T-cell (primary cell): Measurements from ENCODE around the gene BTG2. TPM values are rescaled to one million over a fixed set of nuclear protein-coding genes. Genes with fewer than 3 reads are reported as not detected.

ENCODE experiments used
- ATAC-seq, 4 experiments: fragments of 200-7000 bp in 3 of 4; fragments of 150-1000 bp in 1 of 4; cut with Tn5 transposase; replicated peaks in 1 of 4; 1 replicate in 3 of 4; 2 replicates in 1 of 4; pipeline ENCODE4 v1.10.0; 2021; ENCODE audit warnings: moderate library complexity in 3 of 4, mild to moderate bottlenecking in 2 of 4, moderate number of reproducible peaks in 1 of 4
- CTCF ChIA-PET, 2 donors: fragments of 300-600 bp; sonication (Branson Sonifier 250); formaldehyde crosslinking; loops; one replicate each; lab custom pipeline; 2022; ENCODE audit warnings: antibody characterized with exemption in 2 of 2; lab: Charles Lee
- POLR2A ChIA-PET, 2 donors: fragments of 300-600 bp; sonication (Branson Sonifier 250); formaldehyde crosslinking; loops; one replicate each; lab custom pipeline; 2022; ENCODE audit warnings: antibody characterized with exemption in 2 of 2; lab: Charles Lee
- DNase-seq, 35 experiments: peaks; one replicate each; pipeline versions ENCODE4 v3.0.0 to v3.0.0-alpha.2; 2013 to 2023
- H3K27ac ChIP-seq: one replicate; pipeline ENCODE4 v1.5.1; 2013; ENCODE audit warnings: low read length
- H3K27me3 ChIP-seq, 2 experiments: replicated peaks in 1 of 2; 1 replicate in 1 of 2; 2 replicates in 1 of 2; pipeline versions ENCODE4 v1.6.1 to v1.7.0; 2013; ENCODE audit warnings: low read length in 1 of 2, mixed read lengths in 1 of 2; ENCODE audit not compliant: control insufficient read depth in 2 of 2, insufficient read depth in 2 of 2; ENCODE audit errors: extremely low read depth in 1 of 2
- H3K36me3 ChIP-seq, 2 donors: 1 replicate in 1 of 2; 2 replicates in 1 of 2; pipeline versions ENCODE4 v1.6.1 to v1.7.0; 2013; ENCODE audit warnings: low read length in 1 of 2; ENCODE audit not compliant: control insufficient read depth in 2 of 2, insufficient read depth in 1 of 2; ENCODE audit errors: extremely low read depth in 1 of 2
- H3K4me1 ChIP-seq, 2 experiments: 1 replicate in 1 of 2; 2 replicates in 1 of 2; pipeline versions ENCODE4 v1.6.1 to v1.7.0; 2013; ENCODE audit warnings: low read length in 2 of 2, mixed read lengths in 1 of 2; ENCODE audit not compliant: insufficient read depth in 2 of 2, control insufficient read depth in 1 of 2; ENCODE audit errors: extremely low read depth in 1 of 2
- H3K4me3 ChIP-seq, 2 donors: 1 replicate in 1 of 2; 2 replicates in 1 of 2; pipeline versions ENCODE4 v1.5.1 to v1.7.0; 2013; ENCODE audit warnings: mild to moderate bottlenecking in 2 of 2, low read length in 1 of 2, moderate library complexity in 1 of 2; ENCODE audit not compliant: control insufficient read depth in 1 of 2; ENCODE audit errors: extremely low read depth in 1 of 2
- H3K9me3 ChIP-seq: 2 replicates; pipeline ENCODE4 v1.7.0; 2013
- H3K27ac Mint-ChIP-seq, 2 donors: one replicate each; pipeline ENCODE4 v1.8.0; 2020 to 2021; ENCODE audit warnings: mild to moderate bottlenecking in 2 of 2, mixed read lengths in 2 of 2
- H3K27me3 Mint-ChIP-seq, 2 donors: one replicate each; pipeline ENCODE4 v1.8.0; 2021 to 2022; ENCODE audit warnings: mixed read lengths in 2 of 2
- H3K36me3 Mint-ChIP-seq: one replicate; pipeline ENCODE4 v1.8.0; 2021; ENCODE audit warnings: mixed read lengths
- H3K4me1 Mint-ChIP-seq, 3 donors: one replicate each; pipeline ENCODE4 v1.8.0; 2020 to 2022; ENCODE audit warnings: mixed read lengths in 3 of 3, mild to moderate bottlenecking in 1 of 3
- H3K4me3 Mint-ChIP-seq, 3 donors: one replicate each; pipeline ENCODE4 v1.8.0; 2020 to 2022; ENCODE audit warnings: mild to moderate bottlenecking in 3 of 3, mixed read lengths in 3 of 3, moderate library complexity in 3 of 3
- H3K9me3 Mint-ChIP-seq, 3 donors: one replicate each; pipeline ENCODE4 v1.8.0; 2020 to 2022; ENCODE audit warnings: mixed read lengths in 3 of 3
- WGBS: methylation state at CpG from one replicate; pipeline ENCODE4 v1.1.5; 2013; ENCODE audit warnings: missing lambda C conversion rate; ENCODE audit not compliant: insufficient coverage; 5-methylcytosine and 5-hydroxymethylcytosine counted together
- total RNA-seq, 35 experiments: library from RNA in 6 of 35; stranded (reverse) in 6 of 35; fragments of 120-200 nt in 1 of 35; gene quantifications; one replicate each; pipeline versions ENCODE4 v1.2.1 to v1.2.4 and lab custom pipeline; 2013 to 2026

The BTG2 gene
- total RNA-seq, 5 donors from 2014 or later (not counting 1 experiment from before 2014, with no cell fraction given), result 172 to 655 (median 186) TPM

DNA sequence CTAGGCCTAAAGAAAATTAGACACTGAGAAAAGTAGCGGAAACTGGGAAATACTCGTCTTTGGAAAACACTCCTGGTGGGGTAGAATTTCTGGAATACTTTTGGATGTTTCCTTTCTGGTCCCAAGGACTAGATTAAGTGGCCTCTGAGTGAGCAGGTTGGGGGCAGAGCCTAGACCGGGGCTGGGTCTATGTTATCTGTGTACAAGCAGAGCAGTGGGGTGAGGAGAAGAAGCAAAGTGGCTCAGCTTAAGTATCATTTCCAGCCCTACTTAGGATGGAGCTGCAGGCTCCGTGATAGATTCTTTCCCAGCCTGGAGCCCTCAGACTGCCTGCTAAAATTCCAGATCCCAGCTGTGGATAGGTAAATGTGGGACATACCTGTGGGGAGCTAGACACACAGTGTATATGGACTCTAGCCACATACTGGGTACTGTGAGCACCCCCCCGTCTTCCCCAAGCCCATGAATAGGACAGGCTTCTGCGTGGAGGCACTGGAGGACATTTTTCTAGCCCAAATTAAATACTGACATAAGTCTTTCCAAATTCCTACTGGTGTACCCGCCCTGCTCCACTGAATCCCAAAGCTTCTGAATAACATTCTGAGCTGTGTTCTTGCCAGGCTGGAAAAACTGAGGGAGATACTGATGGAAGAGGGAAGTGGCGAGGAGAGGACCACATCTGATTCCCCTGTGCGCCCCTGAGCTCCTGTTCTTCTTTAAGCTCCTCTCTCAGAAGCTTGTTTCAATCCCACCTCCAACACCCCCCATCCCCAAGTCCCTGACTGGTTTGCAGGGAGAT lies 38.8 kb downstream of the BTG2 start:
- POLR2A ChIA-PET, result interaction anchor here (0.6 to 1.0 kb wide), 4 partner anchors 17 to 80 kb away, joined by 3 to 6 read pairs (median 4); no protein-coding TSS in a partner anchor
- Histone ChIP-seq H3K9me3 (no peaks in the 10 kb centered on the region), H3K4me1 (peaks cover 3 to 6% of the 10 kb centered on the region in 2 experiments), H3K27me3 (peaks cover 5 to 36% of the 10 kb centered on the region in 2 experiments), H3K36me3 (no peaks in the 10 kb centered on the region), H3K27ac (no peak overlapping the region), H3K4me3 (no peak overlapping the region)
- H3K36me3 Mint-ChIP-seq, result no peaks in the 10 kb centered on the region
- peaks cover 19 to 21% (median 20%) of the 10 kb centered on the region in 3 donors for H3K4me1 Mint-ChIP-seq
- DNase-seq, result no peak
- WGBS, result 90% methylated on average over 4 of the region's 9 CpGs
- H3K27ac Mint-ChIP-seq, result no peak overlapping the region
- no peaks in the 10 kb centered on the region for H3K9me3 Mint-ChIP-seq
- no peak for ATAC-seq
- peaks cover 11 to 64% of the 10 kb centered on the region in 2 donors for H3K27me3 Mint-ChIP-seq
- H3K4me3 Mint-ChIP-seq, result no peak overlapping the region
- CTCF ChIA-PET, result interaction anchor here (0.5 to 15.9 kb wide), 4 partner anchors 10 to 135 kb away, joined by 3 to 258 read pairs (median 7); no protein-coding TSS in a partner anchor

DNA sequence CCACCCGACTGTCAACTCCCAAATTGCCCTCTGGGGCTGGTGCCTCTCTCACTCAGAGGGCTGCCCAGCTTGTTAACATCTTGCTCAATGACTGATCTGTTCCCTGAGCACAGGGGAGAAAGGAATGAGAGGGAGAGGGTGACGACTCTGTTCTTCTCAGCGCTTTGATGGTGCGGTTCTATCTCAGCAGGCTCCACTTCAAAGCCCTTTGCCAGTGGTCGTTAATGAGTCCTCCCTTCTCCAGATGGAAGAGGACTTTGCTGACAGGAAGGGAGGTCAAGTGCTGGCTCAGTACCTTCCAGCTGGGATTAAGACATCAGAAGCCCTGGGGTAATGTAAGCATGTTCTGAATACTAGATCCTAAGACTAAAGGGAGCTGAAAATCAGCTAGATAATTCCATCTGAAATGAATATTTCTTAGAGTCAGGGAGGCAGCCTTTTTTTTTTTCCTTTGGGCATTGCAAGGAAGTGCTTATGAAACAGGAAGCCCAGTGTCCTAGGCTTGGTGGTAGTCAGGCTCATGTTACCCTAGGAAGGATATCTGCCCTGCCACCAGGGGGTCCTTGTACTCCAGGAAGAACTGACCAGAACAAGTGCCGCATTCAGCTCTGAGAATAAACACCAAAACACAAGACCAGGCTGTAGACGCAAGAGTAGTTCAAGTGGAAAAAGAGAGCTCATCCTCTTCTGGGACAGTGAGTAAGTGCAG lies 40.9 kb downstream of the BTG2 start:
- CTCF ChIA-PET, result interaction anchor here (0.9 to 15.9 kb wide), 2 partner anchors 76 to 1088 kb away, joined by 4 to 258 read pairs; no protein-coding TSS in a partner anchor
- ATAC-seq (no peak), DNase-seq (no peak)
- Mint-ChIP-seq H3K4me3 (no peak overlapping the region), H3K27me3 (peaks cover 12 to 72% of the 10 kb centered on the region in 2 donors), H3K36me3 (no peaks in the 10 kb centered on the region), H3K4me1 (peaks cover 11 to 19% (median 12%) of the 10 kb centered on the region in 3 donors), H3K27ac (no peak overlapping the region), H3K9me3 (no peaks in the 10 kb centered on the region)
- 80% methylated on average over 1 of the region's 7 CpGs for WGBS
- Histone ChIP-seq H3K4me3 (no peak overlapping the region), H3K36me3 (no peaks in the 10 kb centered on the region), H3K27ac (no peak overlapping the region), H3K9me3 (no peaks in the 10 kb centered on the region), H3K27me3 (peaks cover 0 to 41% of the 10 kb centered on the region in 2 experiments), H3K4me1 (peaks cover 0 to 11% of the 10 kb centered on the region in 2 experiments)
- POLR2A ChIA-PET, result no interaction called here

DNA sequence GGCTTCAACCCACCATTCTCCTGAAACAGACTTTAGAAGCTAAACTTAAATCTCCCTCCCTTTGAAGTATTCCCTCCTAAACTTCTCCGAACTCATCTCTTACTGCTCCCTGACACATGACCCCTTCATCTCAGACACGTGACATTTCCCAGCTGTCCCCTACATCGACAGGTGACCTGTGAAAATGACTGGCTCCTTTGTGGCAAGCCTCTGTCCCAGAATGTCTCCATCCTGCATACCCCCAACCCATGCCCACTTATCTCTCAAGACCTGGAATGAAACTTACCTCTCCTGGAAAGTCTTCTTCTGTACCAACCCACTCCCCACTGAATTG lies 41.4 kb downstream of the BTG2 start:
- Histone ChIP-seq H3K27ac (no peak overlapping the region), H3K4me3 (no peak overlapping the region), H3K4me1 (peaks cover 0 to 14% of the 10 kb centered on the region in 2 experiments), H3K27me3 (peaks cover 0 to 43% of the 10 kb centered on the region in 2 experiments), H3K9me3 (no peaks in the 10 kb centered on the region), H3K36me3 (no peaks in the 10 kb centered on the region)
- CTCF ChIA-PET, result interaction anchor here (0.9 to 15.9 kb wide), 2 partner anchors 77 to 1087 kb away, joined by 4 to 258 read pairs; no protein-coding TSS in a partner anchor
- H3K9me3 Mint-ChIP-seq, result no peaks in the 10 kb centered on the region
- ATAC-seq (no peak), DNase-seq (no peak)
- H3K4me3 Mint-ChIP-seq, result no peak overlapping the region
- H3K36me3 Mint-ChIP-seq, result no peaks in the 10 kb centered on the region
- 90% methylated on average over 3 of the region's 3 CpGs for WGBS
- peaks cover 16 to 76% of the 10 kb centered on the region in 2 donors for H3K27me3 Mint-ChIP-seq
- no peak overlapping the region for H3K27ac Mint-ChIP-seq
- POLR2A ChIA-PET, result no interaction called here
- peaks cover 8 to 20% (median 9%) of the 10 kb centered on the region in 3 donors for H3K4me1 Mint-ChIP-seq

DNA sequence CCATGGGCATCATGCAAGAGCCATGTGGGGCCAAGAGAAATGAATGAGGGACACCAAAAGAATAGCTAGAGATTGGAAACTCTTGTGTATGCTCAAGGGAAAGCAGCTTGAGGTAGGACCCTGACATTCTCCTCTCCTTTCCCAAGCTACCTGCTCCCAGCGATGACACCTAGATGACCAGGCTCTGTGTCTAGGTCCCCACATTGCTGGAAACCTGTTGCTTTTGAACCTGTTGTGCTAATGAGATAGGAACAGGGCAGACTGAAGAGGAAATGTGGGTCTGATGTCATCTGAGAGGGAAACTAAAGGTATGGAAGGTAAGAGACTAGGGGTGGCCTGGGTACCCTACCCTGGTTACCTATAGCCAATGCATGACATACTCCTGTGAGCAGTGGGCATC lies 43.8 kb downstream of the BTG2 start:
- DNase-seq (no peak), ATAC-seq (no peak)
- Histone ChIP-seq H3K4me1 (peaks cover 0 to 8% of the 10 kb centered on the region in 2 experiments), H3K36me3 (no peaks in the 10 kb centered on the region), H3K27ac (no peak overlapping the region), H3K4me3 (no peak overlapping the region), H3K27me3 (peaks cover 0 to 35% of the 10 kb centered on the region in 2 experiments), H3K9me3 (no peaks in the 10 kb centered on the region)
- no peaks in the 10 kb centered on the region for H3K9me3 Mint-ChIP-seq
- H3K4me1 Mint-ChIP-seq, result peaks cover 0 to 10% (median 0%) of the 10 kb centered on the region in 3 donors
- H3K27ac Mint-ChIP-seq, result no peak overlapping the region
- peaks cover 22 to 74% of the 10 kb centered on the region in 2 donors for H3K27me3 Mint-ChIP-seq
- ChIA-PET POLR2A (interaction anchor here in 1 of 2 donors (0.5 kb wide), 1 partner anchor 230 kb away, joined by 8 read pairs; no protein-coding TSS in a partner anchor), CTCF (no interaction called here)
- WGBS, result no CpG with 5 or more reads among the region's 1 CpG
- no peaks in the 10 kb centered on the region for H3K36me3 Mint-ChIP-seq
- H3K4me3 Mint-ChIP-seq, result no peak overlapping the region

DNA sequence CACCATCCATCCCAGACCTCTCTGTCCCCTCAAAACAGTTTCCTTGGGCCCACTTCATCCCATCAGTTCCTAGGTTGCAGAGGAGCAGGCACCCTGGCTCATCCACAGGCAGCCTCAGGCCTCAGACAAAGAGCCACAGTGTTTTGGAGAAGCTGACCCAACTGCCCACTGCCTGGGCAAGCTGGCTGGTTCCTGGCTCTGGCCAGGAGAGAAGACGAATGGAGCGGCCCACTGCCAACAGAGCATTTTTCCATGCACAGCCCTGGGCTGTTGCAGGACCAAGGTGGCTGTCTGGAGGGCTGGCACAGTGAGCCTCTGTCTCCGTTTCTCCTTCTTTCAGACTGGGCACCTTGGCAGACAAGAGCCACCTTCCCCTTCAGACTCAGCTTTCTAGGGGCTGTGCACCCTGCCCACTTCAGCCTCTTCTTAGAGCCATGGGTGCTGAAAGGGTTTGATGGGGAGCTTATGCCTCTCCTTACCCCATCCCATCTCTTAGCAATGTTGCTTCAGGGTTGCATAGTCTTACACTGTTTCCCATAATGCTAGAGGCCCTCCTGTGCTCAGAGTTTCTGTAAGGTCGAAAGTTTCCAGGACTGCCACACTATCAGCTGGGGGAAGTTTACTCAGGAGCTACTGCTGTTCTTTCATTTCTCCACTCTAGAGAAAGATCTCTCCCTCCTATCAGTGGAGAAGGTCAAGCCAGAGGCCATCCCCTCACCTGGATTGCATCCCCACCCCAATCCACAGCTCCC lies 44.6 kb downstream of the BTG2 start:
- Mint-ChIP-seq H3K27me3 (peaks cover 22 to 66% of the 10 kb centered on the region in 2 donors), H3K9me3 (no peaks in the 10 kb centered on the region), H3K27ac (no peak overlapping the region), H3K4me1 (peaks cover 0 to 10% (median 0%) of the 10 kb centered on the region in 3 donors), H3K36me3 (no peaks in the 10 kb centered on the region), H3K4me3 (no peak overlapping the region)
- ChIA-PET POLR2A (no interaction called here), CTCF (interaction anchor here in 1 of 2 donors (1.0 kb wide), 1 partner anchor 9 kb away, joined by 4 read pairs; no protein-coding TSS in a partner anchor)
- Histone ChIP-seq H3K36me3 (no peaks in the 10 kb centered on the region), H3K4me3 (no peak overlapping the region), H3K27ac (no peak overlapping the region), H3K4me1 (peaks cover 0 to 8% of the 10 kb centered on the region in 2 experiments), H3K27me3 (peaks cover 0 to 35% of the 10 kb centered on the region in 2 experiments), H3K9me3 (no peaks in the 10 kb centered on the region)
- no peak for DNase-seq
- no peak for ATAC-seq
- WGBS, result 88% methylated on average over 2 of the region's 4 CpGs
